ENCODE measurements around the gene PDZD2.

Gene PDZD2

GRCh38 chr5:31833710-31834109 is 194.8 kb downstream of the PDZD2 start:
- no peak for DNase-seq

DNA sequence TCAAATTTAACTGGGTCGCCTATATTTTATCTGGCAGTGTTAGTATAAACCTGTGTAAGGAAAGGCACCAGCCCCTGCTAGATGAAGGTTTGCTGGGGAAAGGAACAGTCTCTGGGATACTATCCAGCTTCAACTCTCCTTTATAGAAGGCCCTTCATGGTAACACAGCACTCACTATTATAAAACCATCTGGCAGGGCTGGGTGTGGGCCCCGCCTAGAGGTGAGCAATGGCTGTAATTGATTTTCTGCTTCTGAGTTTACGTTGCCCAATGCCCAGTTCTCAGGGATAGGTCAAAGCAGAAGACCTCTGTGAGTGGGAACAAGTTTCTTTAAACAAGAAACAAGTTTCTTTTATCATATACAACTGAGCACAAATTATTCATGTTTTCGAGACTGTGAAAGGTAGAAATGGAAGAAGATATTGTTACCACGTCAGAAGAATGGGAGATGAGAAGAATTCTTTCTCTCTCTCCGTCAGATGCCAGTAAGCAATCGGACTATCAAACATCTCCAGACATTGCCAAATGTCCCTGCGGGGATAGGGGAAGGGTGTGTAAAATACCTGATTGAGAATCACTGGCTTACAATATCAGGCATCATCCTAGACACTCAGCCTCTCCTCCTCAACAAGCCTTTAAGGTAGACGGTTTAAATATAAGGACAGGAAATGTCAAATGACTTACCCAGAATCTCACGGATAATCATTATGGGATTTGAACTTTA is 205.9 kb downstream of the PDZD2 start:
- no peak for DNase-seq

GRCh38 chr5:31845361-31845760 is 206.4 kb downstream of the PDZD2 start:
- no peak for DNase-seq

- DNase-seq = no peak
Observed at GRCh38 chr5:31846934-31847333, 208.0 kb downstream of the PDZD2 start.

DNA sequence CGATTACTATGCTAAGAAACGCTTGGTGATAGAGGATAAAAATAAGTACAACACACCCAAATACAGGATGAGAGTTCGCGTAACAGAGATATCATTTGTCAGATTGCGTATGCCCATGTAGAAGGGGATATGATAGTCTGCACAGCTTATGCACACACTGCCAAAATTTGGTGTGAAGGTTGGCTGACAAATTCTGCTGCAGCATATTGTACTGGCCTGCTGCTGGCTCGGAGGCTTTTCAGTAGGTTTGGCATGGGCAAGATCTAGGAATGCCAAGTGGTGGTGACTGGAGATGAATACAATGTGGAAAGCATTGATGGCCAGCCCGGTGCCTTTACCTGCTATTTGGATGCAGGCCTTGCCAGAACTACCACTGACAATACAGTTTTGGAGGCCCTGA is 208.4 kb downstream of the PDZD2 start:
- no peak for DNase-seq

- no peak for DNase-seq
Observed at GRCh38 chr5:31850981-31851689, 212.2 kb downstream of the PDZD2 start.

GRCh38 chr5:31853398-31854135 is 214.6 kb downstream of the PDZD2 start:
- DNase-seq = no peak

GRCh38 chr5:31854181-31855133 is 215.5 kb downstream of the PDZD2 start:
- no peak for DNase-seq

DNA sequence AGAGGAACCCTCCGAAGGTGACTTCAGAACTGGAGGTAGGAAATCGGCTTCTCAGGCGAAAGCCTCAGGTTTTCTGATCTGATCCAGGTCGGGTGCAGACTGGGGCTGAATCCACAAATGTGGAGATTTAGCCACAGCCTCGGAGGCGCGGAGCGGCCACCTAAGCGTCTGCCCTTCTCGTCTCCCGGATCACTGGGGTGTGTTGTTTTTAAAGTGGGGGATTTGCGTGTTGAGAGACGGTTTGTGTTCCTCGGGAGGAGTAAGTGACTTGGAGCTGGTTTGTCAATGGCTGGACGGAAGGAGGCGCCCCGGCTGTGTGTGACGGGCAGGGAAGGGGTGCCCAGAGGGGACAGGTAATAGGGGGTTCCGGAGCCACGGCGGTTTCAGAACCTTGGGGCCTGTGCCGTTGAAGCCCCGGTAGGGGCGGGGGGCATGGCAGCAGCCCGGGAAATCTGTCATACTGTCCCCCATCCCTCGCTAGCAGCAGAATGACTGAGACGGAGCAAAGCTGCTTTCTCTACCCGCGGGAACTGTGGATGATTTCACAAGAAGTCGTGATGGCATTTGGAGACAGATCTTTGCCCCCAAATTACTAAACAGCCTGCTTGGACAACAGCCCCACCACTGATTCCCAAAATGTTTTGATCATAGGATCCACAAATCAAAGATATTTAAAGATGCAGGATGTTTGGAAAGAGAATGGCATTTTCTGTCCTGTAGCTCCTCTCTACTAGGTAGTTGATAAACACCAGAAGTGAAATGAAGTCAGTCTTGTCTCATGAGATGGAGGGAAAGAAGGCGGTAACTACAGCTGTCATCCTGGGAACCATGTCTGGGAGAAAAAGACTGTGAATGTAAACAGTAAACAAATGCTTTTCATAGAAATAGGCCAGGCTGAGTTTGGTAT is 216.5 kb downstream of the PDZD2 start:
- DNase-seq = no peak

DNA sequence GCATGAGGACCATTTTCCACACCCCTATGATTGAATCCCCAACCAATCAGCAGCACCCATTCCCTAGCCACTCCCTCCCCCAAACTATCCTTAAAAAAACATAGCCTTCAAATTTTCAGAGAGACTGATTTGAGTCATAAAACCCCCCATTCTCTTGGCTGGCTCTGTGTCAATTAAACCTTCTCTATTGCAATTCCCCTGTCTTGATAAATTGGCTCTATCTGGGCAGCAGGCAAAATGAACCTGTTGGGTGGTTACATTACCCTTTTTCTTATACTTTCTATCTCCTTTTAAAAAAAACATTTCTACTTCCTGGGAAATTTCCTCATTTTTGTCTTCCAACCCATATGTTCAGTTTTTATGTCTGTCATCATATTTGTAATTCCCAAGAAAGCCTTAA is 220.2 kb downstream of the PDZD2 start:
- no peak for DNase-seq

GRCh38 chr5:31860278-31860677 is 221.3 kb downstream of the PDZD2 start:
- no peak for DNase-seq

DNA sequence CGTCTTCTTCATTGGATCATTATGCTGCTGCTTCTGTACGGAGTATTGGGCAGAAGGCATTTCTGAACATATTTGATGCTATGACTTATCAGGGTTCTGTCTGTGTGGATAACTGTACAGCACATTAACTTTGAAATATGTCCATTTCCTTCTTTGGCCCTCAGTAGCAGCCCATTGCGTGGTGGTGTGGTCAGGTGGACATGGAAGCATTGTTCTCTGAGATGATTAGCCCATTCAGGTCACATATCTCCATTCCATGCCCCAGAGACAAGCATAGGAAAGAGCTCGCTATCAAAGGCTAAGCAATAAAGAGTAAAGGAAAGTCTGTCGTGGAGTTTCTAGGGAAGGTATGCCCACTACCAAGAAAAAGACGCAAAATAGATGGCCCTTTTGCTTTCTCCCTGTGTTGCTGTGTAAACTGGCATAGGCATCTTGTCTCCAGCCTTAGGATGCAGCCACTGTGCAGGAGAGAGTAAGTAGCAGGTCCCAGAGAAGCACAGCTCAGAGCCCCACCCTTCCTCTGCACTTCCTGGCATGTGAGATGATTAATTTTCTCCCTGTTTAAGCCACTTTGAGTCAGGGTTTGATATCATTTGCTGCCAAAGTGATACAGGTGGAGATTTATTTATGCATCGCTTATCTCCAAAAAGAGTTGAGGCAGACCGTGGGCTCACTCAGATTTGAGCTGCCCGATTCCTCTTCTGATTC is 221.9 kb downstream of the PDZD2 start:
- no peak for DNase-seq

- no peak for DNase-seq
Observed at GRCh38 chr5:31861601-31862000, 222.7 kb downstream of the PDZD2 start.

GRCh38 chr5:31863991-31864411 is 225.1 kb downstream of the PDZD2 start:
- DNase-seq = no peak

GRCh38 chr5:31866166-31866565 is 227.2 kb downstream of the PDZD2 start:
- DNase-seq = no peak

- DNase-seq = no peak
Observed at GRCh38 chr5:31867219-31867618, 228.3 kb downstream of the PDZD2 start.

- no peak for DNase-seq
Observed at GRCh38 chr5:31880449-31880848, 241.5 kb downstream of the PDZD2 start.

DNA sequence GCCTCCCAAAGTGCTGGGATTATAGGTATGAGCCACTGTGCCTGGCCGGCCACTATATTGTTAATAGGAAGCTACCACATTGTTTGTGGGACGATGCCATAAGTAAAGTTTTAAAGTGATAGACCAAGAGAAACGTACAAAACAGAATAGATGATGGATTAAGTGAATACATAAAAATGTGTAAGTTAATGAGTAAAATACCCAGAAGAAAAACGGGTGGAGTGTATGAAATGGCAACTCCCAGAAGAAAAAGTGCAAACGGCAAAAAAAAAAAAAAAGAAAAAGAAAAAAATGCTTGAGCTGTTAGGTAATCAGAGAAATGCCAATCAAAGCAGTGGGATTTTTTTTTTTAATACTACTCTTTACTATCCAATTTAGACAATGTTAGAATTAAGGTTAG is 246.0 kb downstream of the PDZD2 start:
- DNase-seq = no peak

DNA sequence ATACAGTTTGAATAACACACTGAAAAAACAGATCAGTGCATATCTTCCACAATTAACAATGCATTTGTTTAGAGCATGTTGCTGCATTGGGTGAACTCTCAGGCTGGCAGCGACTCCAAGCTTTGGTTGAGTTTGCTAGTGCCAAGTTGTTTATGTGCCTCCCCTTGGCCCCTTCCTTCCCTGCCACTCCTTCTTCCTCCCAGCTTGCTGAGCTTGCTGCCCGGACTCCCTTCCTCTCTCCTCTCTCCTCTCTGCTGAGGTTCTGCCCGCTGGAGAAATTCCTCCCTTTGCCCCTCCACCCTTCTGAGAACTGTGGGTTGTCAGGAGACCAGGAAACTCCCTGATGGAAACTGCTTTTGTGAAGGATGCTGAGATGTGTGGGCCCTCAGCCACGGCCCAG is 247.3 kb downstream of the PDZD2 start:
- DNase-seq = no peak

- no peak for DNase-seq
Observed at GRCh38 chr5:31887556-31887955, 248.6 kb downstream of the PDZD2 start.

DNA sequence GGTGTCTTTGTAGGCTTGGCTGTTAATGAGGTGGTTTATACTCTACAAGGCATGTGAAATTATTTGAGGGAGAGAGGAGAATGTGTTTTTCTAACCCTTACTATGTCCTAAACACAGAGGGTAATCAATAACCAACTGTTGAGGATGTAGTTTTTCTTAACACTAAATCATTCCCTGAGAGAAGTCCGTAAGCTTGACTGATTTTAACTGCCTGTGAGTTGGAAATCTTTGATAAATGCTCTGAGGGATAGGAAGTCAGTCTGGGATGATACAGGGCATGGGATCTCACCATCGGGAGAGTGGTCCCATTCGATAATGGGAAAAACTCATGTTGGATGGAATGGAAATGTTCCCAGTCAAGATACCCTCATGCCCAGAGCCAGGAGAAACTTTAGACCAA is 249.6 kb downstream of the PDZD2 start:
- DNase-seq = no peak
